Adipose tissue (tissue), 3 donors: ENCODE measurements around the gene SAMD4A. TPM values are rescaled to one million over a fixed set of nuclear protein-coding genes. Genes with fewer than 3 reads are reported as not detected.
"Not testable (repeated sequence)": the region's sequence is repeated elsewhere in the genome, so short reads cannot be mapped to it uniquely, and the experiment has no call there.

Experiments
- H3K27ac ChIP-seq: one replicate; pipeline ENCODE4 v1.5.1; 2013; ENCODE audit warnings: low read depth, low read length
- WGBS, 3 donors: extraction: QIAGEN DNeasy Blood & Tissue Kit; methylation state at CpG; one replicate each; pipeline ENCODE4 v1.1.7; 2013; 5-methylcytosine and 5-hydroxymethylcytosine counted together
- polyA plus RNA-seq, 3 donors: library from polyadenylated mRNA; stranded (reverse); fragments of 200-250 nt; gene quantifications; one replicate each; pipeline ENCODE4 v1.2.3, GENCODE V29; 2013
- donor health status: healthy with polysubstance abuse.
- donor health status: Bipolar disorder and iron deficiency.
- donor health status: healthy.

SAMD4A gene
- polyA plus RNA-seq, 3 donors = 2.5 to 23.8 (median 11.9) TPM

DNA sequence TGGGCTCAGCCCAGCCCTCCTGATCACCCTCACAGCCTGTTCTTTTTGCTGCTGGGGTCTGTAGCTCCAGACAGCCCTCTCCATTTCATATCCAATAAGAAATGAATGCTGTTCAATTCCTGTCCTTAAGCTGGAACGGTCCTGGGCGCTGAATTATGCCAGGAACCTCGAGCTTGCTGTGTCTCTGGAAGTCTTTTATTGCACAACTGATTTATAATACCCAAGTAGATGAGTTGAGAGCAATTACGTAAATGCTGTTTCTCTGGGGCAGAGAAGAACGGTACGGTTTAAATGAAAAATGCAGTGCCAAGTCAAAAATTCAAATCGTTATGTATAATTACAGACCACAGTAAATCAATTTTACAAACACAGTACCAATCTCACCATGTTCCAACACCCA, 161.0 kb downstream of the SAMD4A start:
- H3K27ac ChIP-seq = no peak overlapping the region
- 65 to 77% (median 71%) methylated on average over 7 of the region's 7 CpGs for WGBS, 3 donors

DNA sequence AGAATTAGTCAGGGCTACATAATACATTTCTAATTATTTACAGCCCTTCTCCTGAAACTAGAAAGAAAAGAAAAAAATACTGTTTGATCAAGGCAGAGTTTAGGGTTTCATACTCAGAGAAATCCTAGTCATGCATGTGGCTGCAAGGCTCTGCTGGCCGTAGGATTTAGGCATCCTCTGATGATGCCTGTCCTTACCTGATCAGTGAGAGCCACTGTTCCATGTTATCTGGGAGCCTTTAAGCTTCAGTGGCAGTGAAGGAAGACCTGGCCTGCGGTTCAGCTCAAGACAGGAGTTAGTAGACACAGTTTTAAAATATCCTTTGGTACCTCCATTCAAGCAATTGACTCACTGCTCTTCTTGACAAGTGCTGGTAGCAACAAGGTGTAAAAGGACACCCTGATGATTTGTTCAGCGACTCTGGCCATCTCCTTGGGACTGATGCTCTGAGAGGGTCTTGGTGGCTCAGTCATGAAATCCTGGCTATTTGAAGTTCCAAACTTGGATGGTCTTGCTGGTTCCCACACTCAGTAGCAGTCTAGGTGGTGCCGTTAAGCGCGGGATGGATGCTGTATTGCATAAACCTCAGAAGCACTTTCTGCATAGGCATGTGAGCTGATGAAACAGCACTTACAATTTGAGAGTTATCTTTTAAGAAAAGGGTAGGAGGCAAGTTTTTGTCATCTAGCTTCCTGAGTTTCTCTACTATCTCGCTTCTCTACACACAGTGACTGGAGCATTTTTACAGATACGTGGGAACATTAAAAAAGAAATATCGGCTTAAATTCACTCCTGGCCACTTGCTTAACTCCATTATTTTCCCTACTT, 162.0 kb downstream of the SAMD4A start:
- H3K27ac ChIP-seq = no peak overlapping the region

DNA sequence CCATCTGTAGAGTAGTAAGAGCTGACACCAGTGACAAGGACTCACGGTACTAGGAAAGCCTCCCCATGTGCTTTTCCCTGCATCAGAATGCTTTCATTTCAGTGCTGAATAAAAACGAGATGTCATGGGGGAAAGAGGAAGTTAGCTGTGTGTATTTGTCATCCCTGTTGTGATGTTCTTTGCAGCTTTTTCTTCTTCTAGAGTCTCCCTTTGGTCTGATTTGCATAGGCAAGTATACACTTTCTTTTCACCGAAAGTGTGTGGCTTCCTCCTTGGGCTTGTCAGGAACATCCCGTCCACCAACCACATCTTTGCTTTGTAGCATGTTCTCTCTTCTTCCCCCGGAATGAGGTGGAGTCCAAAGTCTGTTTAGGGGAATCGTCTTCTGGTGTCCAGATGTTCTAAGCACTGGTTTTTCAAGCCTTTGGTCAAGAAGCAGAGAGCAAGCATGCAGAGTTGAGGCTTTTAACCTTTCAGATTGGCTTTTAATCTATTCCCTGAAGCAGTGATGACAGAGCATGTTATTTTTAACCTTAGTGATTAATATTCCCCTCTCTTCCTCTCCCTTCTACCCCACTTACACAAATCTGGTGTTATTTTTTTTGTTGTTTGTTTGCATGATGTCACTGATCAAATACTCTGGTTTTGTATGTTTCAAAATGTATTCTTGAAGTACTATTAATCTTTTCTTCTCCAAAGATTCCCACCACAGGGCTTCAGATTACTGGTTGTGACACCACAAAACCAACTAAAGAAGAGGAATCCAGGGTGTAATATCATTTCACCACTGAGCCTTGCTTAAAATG, 163.4 kb downstream of the SAMD4A start:
- 22 to 67% (median 23%) methylated on average over 6 of the region's 6 CpGs for WGBS, 3 donors

More for the DNA sequence above, 162.0 kb downstream of the SAMD4A start:
- 91 to 96% (median 94%) methylated on average over 9 of the region's 9 CpGs for WGBS, 3 donors

DNA sequence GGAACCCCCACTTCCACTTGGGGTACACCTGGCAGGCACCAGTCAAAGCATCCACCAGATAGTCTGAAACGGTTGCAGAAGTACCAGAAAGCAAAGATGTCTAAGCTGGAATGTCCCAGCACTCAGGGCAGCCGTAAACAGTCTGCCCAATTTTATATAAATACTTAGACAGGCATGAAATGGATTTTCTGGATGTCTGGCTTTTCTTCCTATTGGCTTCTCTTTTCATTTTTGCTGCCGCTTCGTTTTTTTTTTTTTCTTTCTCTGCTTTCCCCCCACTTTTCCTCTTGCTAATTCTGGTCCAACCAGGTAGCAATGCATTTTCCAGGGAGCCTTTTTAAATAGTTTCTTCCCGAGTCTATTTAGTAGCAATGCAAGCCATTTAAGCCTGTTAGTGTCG, 168.0 kb downstream of the SAMD4A start:
- H3K27ac ChIP-seq = no peak overlapping the region
- WGBS, 3 donors = 80 to 89% (median 83%) methylated on average over 6 of the region's 6 CpGs

More for the DNA sequence above, 163.4 kb downstream of the SAMD4A start:
- no peak overlapping the region for H3K27ac ChIP-seq

DNA sequence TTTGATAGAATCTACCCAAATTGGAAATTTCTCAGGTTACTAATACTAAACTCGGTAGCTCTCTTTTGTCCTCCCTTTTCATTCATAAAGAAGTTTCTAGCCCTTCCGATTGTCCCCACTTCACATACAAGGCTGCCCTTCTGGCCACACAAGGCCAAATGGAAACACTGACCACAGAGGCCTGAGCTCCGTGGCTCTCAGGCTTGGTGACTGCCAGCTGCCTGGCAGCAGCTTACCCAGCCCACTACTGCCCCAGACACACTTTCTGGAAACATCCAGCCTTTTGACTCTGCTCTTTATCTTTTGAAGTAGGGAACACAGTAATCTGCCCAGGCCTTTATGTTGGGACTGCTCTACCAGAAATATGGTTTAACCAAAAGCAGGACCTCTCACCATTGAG, 168.5 kb downstream of the SAMD4A start:
- 85 to 94% (median 86%) methylated on average over 3 of the region's 3 CpGs for WGBS, 3 donors
- no peak overlapping the region for H3K27ac ChIP-seq

DNA sequence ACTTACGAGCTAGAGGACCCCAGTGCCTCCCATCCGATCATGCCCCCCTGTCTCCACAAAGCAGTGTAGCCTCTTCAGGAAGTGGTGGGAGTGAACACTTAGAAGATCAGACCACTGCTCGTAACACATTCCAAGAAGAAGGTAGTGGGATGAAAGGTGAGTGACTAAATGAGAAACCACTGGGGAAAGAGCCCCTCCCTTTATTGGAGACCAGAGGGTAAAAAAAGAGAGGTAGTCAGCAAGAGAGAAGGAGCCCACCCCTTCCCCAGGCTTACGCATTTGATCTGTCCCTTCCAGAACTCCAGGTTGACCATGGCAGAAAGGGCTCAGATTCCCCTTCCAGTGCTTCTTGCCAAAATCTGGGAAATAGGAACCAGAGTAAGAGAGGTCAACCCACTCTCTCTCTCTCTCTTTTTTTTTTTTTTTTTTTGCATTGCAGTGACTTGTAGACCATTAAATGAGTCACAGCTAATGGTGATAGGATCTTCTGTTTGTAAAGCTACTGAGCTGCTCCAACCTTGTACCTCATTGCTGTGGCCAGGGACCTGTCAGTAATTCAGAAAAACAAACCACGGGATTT, 170.3 kb downstream of the SAMD4A start:
- H3K27ac ChIP-seq = no peak overlapping the region
- WGBS, 3 donors = 82 to 83% (median 82%) methylated on average over 5 of the region's 5 CpGs

DNA sequence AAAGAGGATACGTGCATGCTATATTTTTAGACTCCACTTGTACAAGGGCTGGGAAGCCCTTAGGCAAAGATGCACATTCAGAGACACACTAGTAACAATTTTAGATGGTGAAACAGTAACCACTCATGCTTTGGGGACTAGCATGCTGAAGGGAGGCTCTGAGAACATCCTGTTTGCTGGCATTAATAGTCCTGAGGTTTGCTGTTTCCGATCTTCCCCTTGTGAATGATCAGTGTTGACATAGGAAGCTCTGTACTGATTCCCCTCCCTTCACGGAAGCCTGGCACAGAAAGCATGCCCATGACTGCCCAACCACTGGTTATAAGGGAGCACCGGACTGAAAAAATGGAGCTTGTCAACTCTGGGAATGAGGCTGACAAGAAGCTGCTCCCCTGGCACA, 171.1 kb downstream of the SAMD4A start:
- 56 to 88% (median 59%) methylated on average over 4 of the region's 4 CpGs for WGBS, 3 donors
- no peak overlapping the region for H3K27ac ChIP-seq

DNA sequence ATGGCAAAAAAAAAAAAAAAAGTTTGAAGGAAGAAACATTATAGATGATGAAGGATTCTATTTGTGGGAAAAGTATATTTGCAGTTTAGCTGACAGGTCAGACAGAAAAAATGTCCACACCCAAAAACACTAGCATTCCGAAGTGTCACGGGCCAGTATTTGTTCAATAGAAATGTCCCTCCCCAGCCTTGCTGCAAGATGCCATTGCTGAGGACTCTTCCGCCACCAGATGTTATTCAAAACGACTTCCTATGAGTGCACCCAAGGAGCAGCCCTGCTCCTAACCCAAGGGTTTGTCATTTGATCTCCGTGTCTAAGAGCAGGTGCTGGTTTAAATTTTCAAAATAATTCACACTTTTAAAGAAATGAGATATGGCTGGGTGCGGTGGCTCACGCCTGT, 172.6 kb downstream of the SAMD4A start:
- 92 to 96% (median 93%) methylated on average over 7 of the region's 7 CpGs for WGBS, 3 donors
- H3K27ac ChIP-seq = no peak overlapping the region

DNA sequence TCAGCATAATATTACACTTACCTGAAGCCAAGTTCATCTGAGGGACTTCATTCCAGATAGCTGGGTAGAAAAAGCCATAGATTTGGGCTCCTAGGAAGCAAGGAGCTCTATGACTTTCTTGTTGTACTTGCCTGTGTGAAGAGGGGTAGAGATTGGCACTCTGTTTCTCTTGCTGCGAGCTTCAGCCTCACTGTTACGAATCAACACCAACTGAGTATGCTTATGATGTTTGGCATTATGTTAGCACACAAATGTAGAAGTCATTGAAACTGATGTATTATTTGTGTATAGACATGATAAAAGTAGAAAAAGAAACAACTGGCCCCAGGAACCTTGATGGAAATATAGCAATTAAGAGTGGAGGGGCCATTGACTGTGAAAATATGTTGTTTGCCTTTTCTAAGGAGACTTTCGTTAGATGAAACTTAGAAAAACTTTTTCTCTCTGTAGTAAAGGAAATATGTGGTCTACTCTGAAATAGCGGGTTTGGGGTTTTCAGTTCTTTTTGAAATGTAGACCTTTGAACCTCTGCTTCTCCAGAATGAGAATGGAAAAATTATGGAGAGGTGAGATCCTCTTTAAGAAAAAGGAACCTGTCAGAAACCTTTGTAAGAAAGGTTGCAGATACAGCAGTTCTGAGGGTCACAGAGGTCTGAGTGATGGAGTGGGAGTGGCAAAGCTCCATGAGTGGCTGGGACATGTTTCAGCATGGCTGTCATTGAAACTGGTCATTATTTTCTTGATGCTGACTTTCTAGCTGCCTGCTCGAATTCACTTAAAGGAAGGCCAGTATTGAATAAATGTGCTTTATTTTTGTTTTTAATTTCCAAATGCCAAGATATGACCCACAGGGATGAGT, 175.8 kb downstream of the SAMD4A start:
- no peak overlapping the region for H3K27ac ChIP-seq

DNA sequence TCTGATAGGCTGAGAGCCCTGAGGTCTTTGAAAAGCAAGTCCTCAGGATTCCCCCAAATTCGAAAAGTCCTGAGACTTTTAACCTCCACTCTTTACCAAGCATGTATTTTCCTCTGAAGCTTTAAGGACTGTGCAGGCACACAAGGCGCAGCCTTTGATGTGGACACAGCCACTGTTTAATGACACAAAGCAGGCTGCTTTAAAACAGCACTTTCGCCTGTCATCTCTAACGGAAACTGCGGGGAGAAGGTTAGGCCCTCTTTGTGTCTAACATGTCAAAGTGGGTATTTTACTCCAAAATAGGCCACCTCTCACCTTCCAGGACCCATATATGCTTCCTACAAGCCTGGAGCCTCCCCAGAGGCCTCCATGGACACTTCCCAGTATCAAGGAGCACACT, 176.5 kb downstream of the SAMD4A start:
- 91 to 94% (median 93%) methylated on average over 5 of the region's 5 CpGs for WGBS, 3 donors
- H3K27ac ChIP-seq = no peak overlapping the region

More for the DNA sequence above, 175.8 kb downstream of the SAMD4A start:
- WGBS, 3 donors = 84 to 88% (median 84%) methylated on average over 5 of the region's 5 CpGs

DNA sequence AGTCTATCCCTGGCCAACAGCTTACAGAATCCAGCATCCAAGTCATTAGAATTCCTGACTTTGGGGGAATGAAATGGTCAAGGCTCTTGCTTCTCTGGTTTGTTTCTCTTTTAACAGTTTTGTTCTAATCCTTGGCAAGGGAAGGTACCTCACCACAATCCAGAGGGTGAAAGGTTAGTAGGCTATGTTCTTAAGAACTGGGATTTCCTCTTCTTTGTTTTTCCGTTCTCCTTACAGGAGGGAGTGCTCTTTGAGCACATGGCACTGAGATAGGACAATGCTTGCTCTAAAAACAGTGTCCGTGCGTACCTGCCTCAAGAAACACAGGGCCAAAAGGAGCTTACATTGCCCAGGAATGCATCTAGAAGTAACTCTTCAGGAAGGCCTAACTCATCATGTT, 179.1 kb downstream of the SAMD4A start:
- H3K27ac ChIP-seq = peak overlapping the region; percentile 15
- WGBS, 3 donors = 66 to 72% (median 71%) methylated on average over 3 of the region's 3 CpGs

DNA sequence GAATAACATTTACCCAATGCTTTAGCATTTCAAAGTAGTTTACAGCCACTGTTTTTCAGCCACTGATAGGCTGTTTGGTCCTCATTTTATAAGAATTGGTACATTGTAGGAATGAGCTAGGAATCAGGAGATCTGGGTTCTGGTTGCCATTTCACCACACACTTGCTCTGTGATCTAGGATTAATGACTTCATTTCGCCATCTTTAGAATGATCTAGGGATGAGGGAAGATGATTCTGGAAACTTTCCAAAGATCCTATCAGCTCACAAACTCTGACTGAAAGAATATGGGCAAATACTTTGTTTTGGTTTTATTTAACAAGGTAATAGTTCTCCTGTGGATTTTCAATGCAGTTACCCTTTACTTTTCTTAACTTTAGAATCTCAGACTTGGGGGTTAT, 180.7 kb downstream of the SAMD4A start:
- no peak overlapping the region for H3K27ac ChIP-seq
- 83 to 93% (median 87%) methylated on average over 1 of the region's 1 CpG for WGBS, 3 donors

DNA sequence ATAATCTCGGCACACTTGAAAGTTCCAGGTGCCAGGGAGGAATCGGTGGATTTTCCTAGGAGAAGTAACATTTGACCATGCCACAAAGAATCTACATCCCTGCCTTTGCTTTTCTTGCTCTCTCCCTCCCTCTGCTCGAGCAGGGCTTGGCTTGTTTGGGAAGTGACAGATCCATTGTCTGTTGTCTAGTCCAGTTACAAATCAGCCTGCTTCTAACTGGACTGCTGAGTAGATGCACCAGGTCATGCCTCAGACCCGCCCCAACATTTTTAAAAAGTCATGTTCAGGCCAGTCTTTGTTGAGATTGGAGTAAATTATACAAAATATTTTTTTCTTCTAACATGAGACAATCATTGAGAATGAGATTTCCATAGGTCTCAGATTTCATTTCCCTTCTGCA, 182.3 kb downstream of the SAMD4A start:
- H3K27ac ChIP-seq = no peak overlapping the region
- WGBS, 3 donors = 89% methylated on average over 4 of the region's 4 CpGs

DNA sequence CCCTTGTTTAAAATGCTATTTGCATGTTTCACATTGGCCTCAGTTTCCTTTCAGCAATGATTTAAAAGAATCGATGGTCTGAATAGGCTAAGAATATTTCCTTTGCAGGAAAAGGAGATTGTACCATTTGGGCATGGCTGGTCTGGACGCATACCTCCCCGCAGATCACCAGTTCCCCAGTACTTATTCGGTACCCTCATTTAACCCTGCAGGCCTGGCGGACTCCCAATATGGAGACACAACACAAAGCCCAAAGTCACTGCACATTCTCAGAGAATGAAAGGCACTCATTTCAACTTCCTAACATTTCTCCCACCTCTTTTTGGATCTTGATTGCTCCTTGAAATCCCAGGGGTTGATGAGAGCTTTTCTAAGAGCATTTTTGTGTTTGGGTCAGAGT, 182.8 kb downstream of the SAMD4A start:
- H3K27ac ChIP-seq = no peak overlapping the region
- 79 to 89% (median 84%) methylated on average over 5 of the region's 5 CpGs for WGBS, 3 donors

DNA sequence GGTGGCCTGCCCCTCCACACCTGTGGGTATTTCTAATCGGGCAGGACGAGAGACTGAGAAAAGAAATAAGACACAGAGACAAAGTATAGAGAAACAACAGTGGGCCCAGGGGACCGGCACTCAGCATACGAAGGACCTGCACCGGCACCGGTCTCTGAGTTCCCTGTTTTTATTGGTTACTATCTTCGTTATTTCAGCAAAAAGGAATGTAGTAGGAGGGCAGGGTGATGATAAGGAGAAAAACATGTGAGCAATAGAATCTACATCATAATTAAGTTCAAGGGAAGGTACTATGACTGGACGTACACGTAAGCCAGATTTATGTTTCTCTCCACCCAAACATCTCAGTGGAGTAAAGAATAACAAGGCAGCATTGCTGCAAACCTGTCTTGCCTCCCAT, 185.7 kb downstream of the SAMD4A start:
- not testable (repeated sequence) for H3K27ac ChIP-seq
- WGBS, 3 donors = 85 to 90% (median 88%) methylated on average over 9 of the region's 9 CpGs

DNA sequence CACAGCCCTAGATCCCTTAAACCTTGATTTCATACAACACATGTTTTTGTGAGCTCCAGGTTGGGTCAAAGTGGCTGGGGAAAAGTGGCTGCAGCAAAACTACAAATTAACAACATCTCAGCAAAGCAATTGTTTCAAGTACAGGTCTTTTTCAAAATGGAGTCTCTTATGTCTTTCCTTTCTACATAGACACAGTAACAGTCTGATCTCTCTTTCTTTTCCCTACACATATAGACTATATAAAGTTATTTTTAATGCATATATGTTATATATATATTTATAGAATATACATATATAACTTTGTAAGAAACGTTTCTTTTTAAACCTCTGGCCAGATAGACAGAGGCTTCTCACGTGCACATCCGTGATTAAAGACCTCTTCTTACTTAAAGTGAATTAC, 186.5 kb downstream of the SAMD4A start:
- 87 to 92% (median 90%) methylated on average over 3 of the region's 3 CpGs for WGBS, 3 donors
- not testable (repeated sequence) for H3K27ac ChIP-seq

DNA sequence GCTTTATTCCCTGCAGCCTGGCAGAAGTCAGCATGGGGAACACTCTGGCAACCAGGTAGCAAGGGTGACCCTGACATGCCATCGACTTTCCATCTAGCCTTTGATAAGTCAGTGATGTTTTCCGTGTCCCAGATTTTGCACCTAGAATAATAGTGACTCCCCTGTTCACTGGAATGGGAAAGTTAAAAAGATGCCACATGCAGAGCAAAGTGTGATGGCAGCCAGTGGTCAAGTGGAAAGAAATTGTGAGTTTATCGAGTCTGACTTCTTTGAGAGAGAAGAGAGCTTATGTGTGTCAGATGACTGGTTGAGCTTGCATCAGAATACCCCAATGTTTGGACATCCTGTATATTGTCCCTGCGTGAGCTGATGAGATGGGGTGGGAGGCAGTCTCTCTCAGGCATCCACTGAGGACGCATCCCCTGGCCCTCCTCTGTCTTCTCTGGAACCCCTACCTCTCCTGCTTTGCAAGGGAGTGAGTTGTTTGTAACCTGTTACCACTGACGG, 187.2 kb downstream of the SAMD4A start:
- WGBS, 3 donors = 81 to 96% (median 95%) methylated on average over 6 of the region's 6 CpGs
- no peak overlapping the region for H3K27ac ChIP-seq
